PC-9 (cell line): ENCODE measurements around the gene HNRNPA0. TPM values are rescaled to one million over a fixed set of nuclear protein-coding genes. Genes with fewer than 3 reads are reported as not detected.

Source experiments
- BruUV-seq: library from RNA; stranded (reverse); fragments of 400-500 nt; replicated peaks from 2 replicates; lab custom pipeline; 2021; lab: Mats Ljungman, UMichigan
- CTCF ChIA-PET: fragments of 300-600 bp; sonication (Branson Sonifier 250); formaldehyde crosslinking; loops from one replicate; lab custom pipeline; 2022; ENCODE audit warnings: antibody characterized with exemption; lab: Charles Lee
- POLR2A ChIA-PET: fragments of 300-600 bp; sonication (Branson Sonifier 250); formaldehyde crosslinking; loops from one replicate; lab custom pipeline; 2022; ENCODE audit warnings: antibody characterized with exemption; ENCODE audit not compliant: unreplicated experiment; lab: Charles Lee
- DNase-seq, 2 experiments: peaks; one replicate each; pipeline versions ENCODE4 v3.0.0 to v3.0.0-alpha.2; 2015 to 2022; ENCODE audit warnings: mixed read lengths in 1 of 2
- H2AFZ ChIP-seq: fragments of 200-600 bp; sonication (generic); 2 replicates; pipeline ENCODE4 v1.8.1; 2017; ENCODE audit warnings: antibody characterized with exemption
- H3F3A ChIP-seq: fragments of 200-600 bp; sonication (generic); 2 replicates; pipeline ENCODE4 v1.8.1; 2017; ENCODE audit warnings: antibody characterized with exemption, mild to moderate bottlenecking, low read depth; ENCODE audit not compliant: insufficient read depth
- H3K27ac ChIP-seq: fragments of 200-600 bp; sonication (generic); 2 replicates; pipeline ENCODE4 v1.6.1; 2016; ENCODE audit warnings: mixed run types
- H3K27me3 ChIP-seq: fragments of 200-600 bp; sonication (generic); 2 replicates; pipeline ENCODE4 v1.6.1; 2016; ENCODE audit warnings: low read depth, mixed run types; ENCODE audit not compliant: insufficient read depth
- H3K36me3 ChIP-seq: fragments of 200-600 bp; sonication (generic); 2 replicates; pipeline ENCODE4 v1.6.1; 2016; ENCODE audit warnings: low read depth, mixed run types
- H3K4me1 ChIP-seq: fragments of 200-600 bp; sonication (generic); replicated peaks from 2 replicates; pipeline ENCODE4 v1.6.1; 2016; ENCODE audit warnings: mixed run types; ENCODE audit not compliant: insufficient read depth
- H3K4me2 ChIP-seq: fragments of 200-600 bp; sonication (generic); 2 replicates; pipeline ENCODE4 v1.6.1; 2017; ENCODE audit warnings: mixed run types
- H3K4me3 ChIP-seq: fragments of 200-600 bp; sonication (generic); 2 replicates; pipeline ENCODE4 v1.6.1; 2016; ENCODE audit warnings: mixed run types
- H3K79me2 ChIP-seq: fragments of 200-600 bp; sonication (generic); 2 replicates; pipeline ENCODE4 v1.6.1; 2017; ENCODE audit warnings: low read depth, mixed run types
- H3K9me2 ChIP-seq: fragments of 200-600 bp; sonication (generic); 2 replicates; pipeline ENCODE4 v1.8.1; 2017; ENCODE audit warnings: mild to moderate bottlenecking; ENCODE audit not compliant: insufficient read depth
- H3K9me3 ChIP-seq: fragments of 200-600 bp; sonication (generic); 2 replicates; pipeline ENCODE4 v1.8.1; 2016; ENCODE audit warnings: low read depth; ENCODE audit not compliant: insufficient read depth
- H4K20me1 ChIP-seq: fragments of 200-600 bp; sonication (generic); 2 replicates; pipeline ENCODE4 v1.8.1; 2017; ENCODE audit not compliant: insufficient read depth
- CTCF ChIP-seq: fragments of 200-600 bp; sonication (generic); conservative IDR thresholded peaks from 2 replicates; pipeline ENCODE4 v1.6.1; 2017; ENCODE audit warnings: mixed run types, antibody characterized with exemption, mild to moderate bottlenecking, moderate library complexity
- EZH2 ChIP-seq: fragments of 200-600 bp; sonication (generic); IDR thresholded peaks from 2 replicates; pipeline ENCODE4 v1.8.0; 2017; ENCODE audit warnings: antibody characterized with exemption, low read depth
- intact Hi-C: fragments of 100-400 bp; cut with micrococcal nuclease; formaldehyde crosslinking; loops from one replicate; pipeline ENCODE4 v1.10.0; 2022; ENCODE audit not compliant: unreplicated experiment
- total RNA-seq: library from RNA; stranded (reverse); gene quantifications from 2 replicates; pipeline ENCODE4 v1.2.3, GENCODE V29; 2021

Gene HNRNPA0
- total RNA-seq, 1 experiment from 2014 or later = 27.8 TPM

GRCh38 chr5:137727623-137728022 lies 26.5 kb downstream of the HNRNPA0 start:
- DNase-seq = no peak
- H3K27me3 ChIP-seq = no peaks in the 10 kb centered on the region
- H3K9me2 ChIP-seq = no peaks in the 10 kb centered on the region
- intact Hi-C loops = no loop called here
- H4K20me1 ChIP-seq = no peaks in the 10 kb centered on the region
- H3K9me3 ChIP-seq = no peaks in the 10 kb centered on the region
- no peak overlapping the region for H3K27ac ChIP-seq
- ChIA-PET POLR2A (no interaction called here), CTCF (no interaction called here)
- no peak for TF ChIP-seq CTCF
- TF ChIP-seq EZH2 = no peak
- BruUV-seq = no TSS peak
- no peak overlapping the region for H2AFZ ChIP-seq
- no peak overlapping the region for H3K4me2 ChIP-seq
- H3K79me2 ChIP-seq = no peaks in the 10 kb centered on the region
- H3K4me1 ChIP-seq = peaks cover 3% of the 10 kb centered on the region; the same call in 1 of the 2 replicates
- no peaks in the 10 kb centered on the region for H3F3A ChIP-seq
- H3K36me3 ChIP-seq = no peaks in the 10 kb centered on the region
- H3K4me3 ChIP-seq = no peak overlapping the region

GRCh38 chr5:137724251-137724650 lies 29.9 kb downstream of the HNRNPA0 start:
- Histone ChIP-seq H3K79me2 (no peaks in the 10 kb centered on the region), H3K9me2 (no peaks in the 10 kb centered on the region), H4K20me1 (no peaks in the 10 kb centered on the region), H2AFZ (no peak overlapping the region), H3K4me2 (no peak overlapping the region), H3K36me3 (no peaks in the 10 kb centered on the region), H3K27me3 (no peaks in the 10 kb centered on the region), H3K9me3 (no peaks in the 10 kb centered on the region), H3F3A (no peaks in the 10 kb centered on the region), H3K4me3 (no peak overlapping the region), H3K4me1 (no peaks in the 10 kb centered on the region), H3K27ac (no peak overlapping the region)
- no peak for DNase-seq
- BruUV-seq = no TSS peak
- TF ChIP-seq EZH2 (no peak), CTCF (no peak)
- ChIA-PET POLR2A (no interaction called here), CTCF (no interaction called here)
- intact Hi-C loops = no loop called here

GRCh38 chr5:137718611-137719010 lies 35.6 kb downstream of the HNRNPA0 start:
- Histone ChIP-seq H3K4me2 (no peak overlapping the region), H3K4me3 (no peak overlapping the region), H3K4me1 (no peaks in the 10 kb centered on the region), H4K20me1 (no peaks in the 10 kb centered on the region), H3K27me3 (no peaks in the 10 kb centered on the region), H3K79me2 (no peaks in the 10 kb centered on the region), H2AFZ (no peak overlapping the region), H3K36me3 (no peaks in the 10 kb centered on the region), H3F3A (no peaks in the 10 kb centered on the region), H3K27ac (no peak overlapping the region), H3K9me3 (no peaks in the 10 kb centered on the region; the same call in 1 of the 2 replicates), H3K9me2 (no peaks in the 10 kb centered on the region)
- TF ChIP-seq CTCF (no peak), EZH2 (no peak)
- ChIA-PET CTCF (no interaction called here), POLR2A (no interaction called here)
- DNase-seq = no peak
- intact Hi-C loops = no loop called here
- no TSS peak for BruUV-seq
